ENCODE results near the gene ABCC8. TPM values are rescaled to one million over a fixed set of nuclear protein-coding genes. Genes with fewer than 3 reads are reported as not detected.

Gene ABCC8
- total and polyA plus RNA-seq, 2 experiments from 2014 or later: 2.0 to 3.4 TPM

DNA sequence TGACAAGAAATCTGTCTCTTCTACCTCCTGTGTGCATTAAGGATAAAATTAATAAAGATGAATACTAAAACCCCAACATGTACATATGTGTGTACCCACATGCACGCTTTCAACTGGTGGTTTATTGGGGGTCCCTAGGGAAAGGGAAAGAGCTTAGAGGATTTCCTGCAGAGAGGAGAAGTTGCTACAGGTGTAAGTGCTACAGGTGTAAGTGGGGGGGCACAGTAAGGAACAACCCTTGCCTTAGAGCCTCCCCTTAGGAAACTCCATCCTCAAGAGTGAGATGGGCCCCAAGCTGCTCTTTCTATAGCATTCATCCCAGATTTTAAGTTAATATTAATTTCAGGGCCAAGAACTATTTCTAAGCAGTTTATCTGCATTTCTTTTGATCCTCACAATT, 11.9 kb upstream of the ABCC8 start:
- H3K9me3 Mint-ChIP-seq: no peaks in the 10 kb centered on the region; the same call in 2 of the 3 replicates
- no peak overlapping the region for H2AFZ ChIP-seq
- no peaks in the 10 kb centered on the region for H3K36me3 Mint-ChIP-seq (ENCODE audit: low read depth)
- peaks cover 3% of the 10 kb centered on the region for H3K27me3 Mint-ChIP-seq (ENCODE audit: insufficient read depth, low read depth, poor library complexity)
- no peak overlapping the region for H3K27ac ChIP-seq (ENCODE audit: low read depth)
- H3K36me3 ChIP-seq (ENCODE audit: insufficient read depth): no peaks in the 10 kb centered on the region
- ATAC-seq (no peak), DNase-seq (ENCODE audit: low spot score) (no peak)
- H3K4me3 Mint-ChIP-seq: no peak overlapping the region
- H3K79me2 ChIP-seq (replicated peaks; ENCODE audit: insufficient read depth): no peaks in the 10 kb centered on the region
- TF ChIP-seq, protein P1, sequence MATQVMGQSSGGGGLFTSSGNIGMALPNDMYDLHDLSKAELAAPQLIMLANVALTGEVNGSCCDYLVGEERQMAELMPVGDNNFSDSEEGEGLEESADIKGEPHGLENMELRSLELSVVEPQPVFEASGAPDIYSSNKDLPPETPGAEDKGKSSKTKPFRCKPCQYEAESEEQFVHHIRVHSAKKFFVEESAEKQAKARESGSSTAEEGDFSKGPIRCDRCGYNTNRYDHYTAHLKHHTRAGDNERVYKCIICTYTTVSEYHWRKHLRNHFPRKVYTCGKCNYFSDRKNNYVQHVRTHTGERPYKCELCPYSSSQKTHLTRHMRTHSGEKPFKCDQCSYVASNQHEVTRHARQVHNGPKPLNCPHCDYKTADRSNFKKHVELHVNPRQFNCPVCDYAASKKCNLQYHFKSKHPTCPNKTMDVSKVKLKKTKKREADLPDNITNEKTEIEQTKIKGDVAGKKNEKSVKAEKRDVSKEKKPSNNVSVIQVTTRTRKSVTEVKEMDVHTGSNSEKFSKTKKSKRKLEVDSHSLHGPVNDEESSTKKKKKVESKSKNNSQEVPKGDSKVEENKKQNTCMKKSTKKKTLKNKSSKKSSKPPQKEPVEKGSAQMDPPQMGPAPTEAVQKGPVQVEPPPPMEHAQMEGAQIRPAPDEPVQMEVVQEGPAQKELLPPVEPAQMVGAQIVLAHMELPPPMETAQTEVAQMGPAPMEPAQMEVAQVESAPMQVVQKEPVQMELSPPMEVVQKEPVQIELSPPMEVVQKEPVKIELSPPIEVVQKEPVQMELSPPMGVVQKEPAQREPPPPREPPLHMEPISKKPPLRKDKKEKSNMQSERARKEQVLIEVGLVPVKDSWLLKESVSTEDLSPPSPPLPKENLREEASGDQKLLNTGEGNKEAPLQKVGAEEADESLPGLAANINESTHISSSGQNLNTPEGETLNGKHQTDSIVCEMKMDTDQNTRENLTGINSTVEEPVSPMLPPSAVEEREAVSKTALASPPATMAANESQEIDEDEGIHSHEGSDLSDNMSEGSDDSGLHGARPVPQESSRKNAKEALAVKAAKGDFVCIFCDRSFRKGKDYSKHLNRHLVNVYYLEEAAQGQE (IDR thresholded peaks at IDR 0.05; ENCODE audit: unreplicated experiment): no peak
- TF ChIP-seq POLR2AphosphoS5 (IDR thresholded peaks at IDR 0.05; ENCODE audit: low read depth): no peak
- TF ChIP-seq, protein P2, sequence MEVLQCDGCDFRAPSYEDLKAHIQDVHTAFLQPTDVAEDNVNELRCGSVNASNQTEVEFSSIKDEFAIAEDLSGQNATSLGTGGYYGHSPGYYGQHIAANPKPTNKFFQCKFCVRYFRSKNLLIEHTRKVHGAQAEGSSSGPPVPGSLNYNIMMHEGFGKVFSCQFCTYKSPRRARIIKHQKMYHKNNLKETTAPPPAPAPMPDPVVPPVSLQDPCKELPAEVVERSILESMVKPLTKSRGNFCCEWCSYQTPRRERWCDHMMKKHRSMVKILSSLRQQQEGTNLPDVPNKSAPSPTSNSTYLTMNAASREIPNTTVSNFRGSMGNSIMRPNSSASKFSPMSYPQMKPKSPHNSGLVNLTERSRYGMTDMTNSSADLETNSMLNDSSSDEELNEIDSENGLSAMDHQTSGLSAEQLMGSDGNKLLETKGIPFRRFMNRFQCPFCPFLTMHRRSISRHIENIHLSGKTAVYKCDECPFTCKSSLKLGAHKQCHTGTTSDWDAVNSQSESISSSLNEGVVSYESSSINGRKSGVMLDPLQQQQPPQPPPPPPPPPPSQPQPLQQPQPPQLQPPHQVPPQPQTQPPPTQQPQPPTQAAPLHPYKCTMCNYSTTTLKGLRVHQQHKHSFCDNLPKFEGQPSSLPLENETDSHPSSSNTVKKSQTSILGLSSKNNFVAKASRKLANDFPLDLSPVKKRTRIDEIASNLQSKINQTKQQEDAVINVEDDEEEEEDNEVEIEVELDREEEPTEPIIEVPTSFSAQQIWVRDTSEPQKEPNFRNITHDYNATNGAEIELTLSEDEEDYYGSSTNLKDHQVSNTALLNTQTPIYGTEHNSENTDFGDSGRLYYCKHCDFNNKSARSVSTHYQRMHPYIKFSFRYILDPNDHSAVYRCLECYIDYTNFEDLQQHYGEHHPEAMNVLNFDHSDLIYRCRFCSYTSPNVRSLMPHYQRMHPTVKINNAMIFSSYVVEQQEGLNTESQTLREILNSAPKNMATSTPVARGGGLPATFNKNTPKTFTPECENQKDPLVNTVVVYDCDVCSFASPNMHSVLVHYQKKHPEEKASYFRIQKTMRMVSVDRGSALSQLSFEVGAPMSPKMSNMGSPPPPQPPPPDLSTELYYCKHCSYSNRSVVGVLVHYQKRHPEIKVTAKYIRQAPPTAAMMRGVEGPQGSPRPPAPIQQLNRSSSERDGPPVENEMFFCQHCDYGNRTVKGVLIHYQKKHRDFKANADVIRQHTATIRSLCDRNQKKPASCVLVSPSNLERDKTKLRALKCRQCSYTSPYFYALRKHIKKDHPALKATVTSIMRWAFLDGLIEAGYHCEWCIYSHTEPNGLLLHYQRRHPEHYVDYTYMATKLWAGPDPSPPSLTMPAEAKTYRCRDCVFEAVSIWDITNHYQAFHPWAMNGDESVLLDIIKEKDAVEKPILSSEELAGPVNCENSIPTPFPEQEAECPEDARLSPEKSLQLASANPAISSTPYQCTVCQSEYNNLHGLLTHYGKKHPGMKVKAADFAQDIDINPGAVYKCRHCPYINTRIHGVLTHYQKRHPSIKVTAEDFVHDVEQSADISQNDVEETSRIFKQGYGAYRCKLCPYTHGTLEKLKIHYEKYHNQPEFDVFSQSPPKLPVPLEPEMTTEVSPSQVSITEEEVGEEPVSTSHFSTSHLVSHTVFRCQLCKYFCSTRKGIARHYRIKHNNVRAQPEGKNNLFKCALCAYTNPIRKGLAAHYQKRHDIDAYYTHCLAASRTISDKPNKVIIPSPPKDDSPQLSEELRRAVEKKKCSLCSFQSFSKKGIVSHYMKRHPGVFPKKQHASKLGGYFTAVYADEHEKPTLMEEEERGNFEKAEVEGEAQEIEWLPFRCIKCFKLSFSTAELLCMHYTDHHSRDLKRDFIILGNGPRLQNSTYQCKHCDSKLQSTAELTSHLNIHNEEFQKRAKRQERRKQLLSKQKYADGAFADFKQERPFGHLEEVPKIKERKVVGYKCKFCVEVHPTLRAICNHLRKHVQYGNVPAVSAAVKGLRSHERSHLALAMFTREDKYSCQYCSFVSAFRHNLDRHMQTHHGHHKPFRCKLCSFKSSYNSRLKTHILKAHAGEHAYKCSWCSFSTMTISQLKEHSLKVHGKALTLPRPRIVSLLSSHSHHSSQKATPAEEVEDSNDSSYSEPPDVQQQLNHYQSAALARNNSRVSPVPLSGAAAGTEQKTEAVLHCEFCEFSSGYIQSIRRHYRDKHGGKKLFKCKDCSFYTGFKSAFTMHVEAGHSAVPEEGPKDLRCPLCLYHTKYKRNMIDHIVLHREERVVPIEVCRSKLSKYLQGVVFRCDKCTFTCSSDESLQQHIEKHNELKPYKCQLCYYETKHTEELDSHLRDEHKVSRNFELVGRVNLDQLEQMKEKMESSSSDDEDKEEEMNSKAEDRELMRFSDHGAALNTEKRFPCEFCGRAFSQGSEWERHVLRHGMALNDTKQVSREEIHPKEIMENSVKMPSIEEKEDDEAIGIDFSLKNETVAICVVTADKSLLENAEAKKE (CRISPR knock-in tag; IDR thresholded peaks at IDR 0.05): no peak
- TF ChIP-seq, protein P3, sequence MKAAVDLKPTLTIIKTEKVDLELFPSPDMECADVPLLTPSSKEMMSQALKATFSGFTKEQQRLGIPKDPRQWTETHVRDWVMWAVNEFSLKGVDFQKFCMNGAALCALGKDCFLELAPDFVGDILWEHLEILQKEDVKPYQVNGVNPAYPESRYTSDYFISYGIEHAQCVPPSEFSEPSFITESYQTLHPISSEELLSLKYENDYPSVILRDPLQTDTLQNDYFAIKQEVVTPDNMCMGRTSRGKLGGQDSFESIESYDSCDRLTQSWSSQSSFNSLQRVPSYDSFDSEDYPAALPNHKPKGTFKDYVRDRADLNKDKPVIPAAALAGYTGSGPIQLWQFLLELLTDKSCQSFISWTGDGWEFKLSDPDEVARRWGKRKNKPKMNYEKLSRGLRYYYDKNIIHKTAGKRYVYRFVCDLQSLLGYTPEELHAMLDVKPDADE (IDR thresholded peaks at IDR 0.05): no peak
- no peak for TF ChIP-seq NANOG (IDR thresholded peaks at IDR 0.05; ENCODE audit: borderline replicate concordance)
- TF ChIP-seq CREB1 (CRISPR knock-in tag; IDR thresholded peaks at IDR 0.05; ENCODE audit: low read depth): no peak
- TF ChIP-seq ZNF114 (CRISPR knock-in tag; IDR thresholded peaks at IDR 0.05): no peak
- no peak for TF ChIP-seq EZH2phosphoT487 (IDR thresholded peaks at IDR 0.05; ENCODE audit: unreplicated experiment)
- no peak for TF ChIP-seq EZH2 (IDR thresholded peaks at IDR 0.05; ENCODE audit: low read depth, unreplicated experiment)
- no peak for TF ChIP-seq ZNF331 (CRISPR knock-in tag; IDR thresholded peaks at IDR 0.05; ENCODE audit: low read depth)
- TF ChIP-seq, protein P4, sequence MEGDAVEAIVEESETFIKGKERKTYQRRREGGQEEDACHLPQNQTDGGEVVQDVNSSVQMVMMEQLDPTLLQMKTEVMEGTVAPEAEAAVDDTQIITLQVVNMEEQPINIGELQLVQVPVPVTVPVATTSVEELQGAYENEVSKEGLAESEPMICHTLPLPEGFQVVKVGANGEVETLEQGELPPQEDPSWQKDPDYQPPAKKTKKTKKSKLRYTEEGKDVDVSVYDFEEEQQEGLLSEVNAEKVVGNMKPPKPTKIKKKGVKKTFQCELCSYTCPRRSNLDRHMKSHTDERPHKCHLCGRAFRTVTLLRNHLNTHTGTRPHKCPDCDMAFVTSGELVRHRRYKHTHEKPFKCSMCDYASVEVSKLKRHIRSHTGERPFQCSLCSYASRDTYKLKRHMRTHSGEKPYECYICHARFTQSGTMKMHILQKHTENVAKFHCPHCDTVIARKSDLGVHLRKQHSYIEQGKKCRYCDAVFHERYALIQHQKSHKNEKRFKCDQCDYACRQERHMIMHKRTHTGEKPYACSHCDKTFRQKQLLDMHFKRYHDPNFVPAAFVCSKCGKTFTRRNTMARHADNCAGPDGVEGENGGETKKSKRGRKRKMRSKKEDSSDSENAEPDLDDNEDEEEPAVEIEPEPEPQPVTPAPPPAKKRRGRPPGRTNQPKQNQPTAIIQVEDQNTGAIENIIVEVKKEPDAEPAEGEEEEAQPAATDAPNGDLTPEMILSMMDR (conservative IDR thresholded peaks at IDR 0.05; ENCODE audit: low read depth in 2 of 2): no peak
- no peak for TF ChIP-seq STAT1 (IDR thresholded peaks at IDR 0.05; ENCODE audit: unreplicated experiment)
- no peak for TF ChIP-seq JUNB (IDR thresholded peaks at IDR 0.05; ENCODE audit: unreplicated experiment)
- H3K4me1 ChIP-seq (ENCODE audit: insufficient read depth): no peaks in the 10 kb centered on the region
- no peaks in the 10 kb centered on the region for H3F3A ChIP-seq (replicated peaks; ENCODE audit: low read depth)
- no peak overlapping the region for H3K27ac Mint-ChIP-seq
- no peak overlapping the region for H3K4me3 ChIP-seq
- no peaks in the 10 kb centered on the region; the same call in 2 of the 3 replicates for H3K4me1 Mint-ChIP-seq
- no peaks in the 10 kb centered on the region for H4K20me1 ChIP-seq (replicated peaks; ENCODE audit: insufficient read depth)
- no peaks in the 10 kb centered on the region for H3K27me3 ChIP-seq (ENCODE audit: insufficient read depth)
- H3K4me2 ChIP-seq: no peak overlapping the region
- H3K9me2 ChIP-seq (ENCODE audit: insufficient read depth): no peaks in the 10 kb centered on the region
